Common myeloid progenitor, CD34-positive (primary cell): ENCODE data around the gene CHMP4B.
A peak's percentile ranks its signal among the peaks of the same experiment; 100 is the strongest.

Experiments
- CTCF ChIA-PET: fragments of 350-600 bp; sonication (Branson Sonifier 250); formaldehyde crosslinking; loops from one replicate; lab custom pipeline; 2021; ENCODE audit warnings: antibody characterized with exemption; lab: Charles Lee
- POLR2A ChIA-PET: fragments of 350-600 bp; sonication (Branson Sonifier 250); formaldehyde crosslinking; loops from one replicate; lab custom pipeline; 2021; ENCODE audit warnings: antibody characterized with exemption; lab: Charles Lee
- DNase-seq, 3 donors: peaks; one replicate each; pipeline versions ENCODE4 v3.0.0 to v3.0.0-alpha.2; 2013
- H3K27ac ChIP-seq, 2 experiments: 1 replicate in 1 of 2; 2 replicates in 1 of 2; pipeline ENCODE4 v1.7.0; 2013; ENCODE audit warnings: inconsistent platforms in 2 of 2, low read length in 2 of 2, mild to moderate bottlenecking in 2 of 2, low read depth in 1 of 2, moderate library complexity in 1 of 2; ENCODE audit not compliant: severe bottlenecking in 2 of 2, insufficient read depth in 1 of 2, poor library complexity in 1 of 2
- H3K27me3 ChIP-seq, 5 experiments: replicated peaks in 2 of 5; 1 replicate in 3 of 5; 2 replicates in 2 of 5; pipeline versions ENCODE4 v1.6.1 to v1.7.0; 2013; ENCODE audit warnings: low read length in 4 of 5, mild to moderate bottlenecking in 2 of 5, moderate library complexity in 2 of 5, inconsistent platforms in 1 of 5; ENCODE audit not compliant: insufficient read depth in 5 of 5, control insufficient read depth in 4 of 5
- H3K36me3 ChIP-seq, 4 experiments: 1 replicate in 2 of 4; 2 replicates in 2 of 4; pipeline versions ENCODE4 v1.6.1 to v1.7.0; 2013; ENCODE audit warnings: low read length in 3 of 4, control low read depth in 1 of 4, mild to moderate bottlenecking in 1 of 4; ENCODE audit not compliant: control insufficient read depth in 4 of 4, insufficient read depth in 4 of 4
- H3K4me1 ChIP-seq, 4 experiments: 1 replicate in 3 of 4; 2 replicates in 1 of 4; pipeline versions ENCODE4 v1.6.1 to v1.7.1; 2013; ENCODE audit warnings: low read length in 3 of 4, mild to moderate bottlenecking in 3 of 4, control low read depth in 1 of 4, inconsistent platforms in 1 of 4, moderate library complexity in 1 of 4; ENCODE audit not compliant: control insufficient read depth in 4 of 4, insufficient read depth in 4 of 4; ENCODE audit errors: control extremely low read depth in 1 of 4
- H3K4me3 ChIP-seq, 7 experiments: 1 replicate in 4 of 7; 2 replicates in 3 of 7; pipeline versions ENCODE4 v1.5.1 to v1.7.0; 2013; ENCODE audit warnings: mild to moderate bottlenecking in 7 of 7, low read length in 6 of 7, moderate library complexity in 6 of 7, inconsistent platforms in 2 of 7, low read depth in 2 of 7, control low read depth in 1 of 7; ENCODE audit not compliant: insufficient read depth in 4 of 7, control insufficient read depth in 1 of 7; ENCODE audit errors: extremely low read depth in 1 of 7
- H3K9me3 ChIP-seq, 5 experiments: 1 replicate in 4 of 5; 2 replicates in 1 of 5; pipeline versions ENCODE4 v1.6.1 to v1.7.1; 2013; ENCODE audit warnings: low read length in 4 of 5, mild to moderate bottlenecking in 2 of 5, inconsistent platforms in 1 of 5, low read depth in 1 of 5, moderate library complexity in 1 of 5; ENCODE audit not compliant: control insufficient read depth in 4 of 5, insufficient read depth in 2 of 5; ENCODE audit errors: control extremely low read depth in 1 of 5
- WGBS: methylation state at CpG from one replicate; pipeline ENCODE4 v1.1.5; 2013; ENCODE audit not compliant: insufficient coverage; 5-methylcytosine and 5-hydroxymethylcytosine counted together

The CHMP4B gene

GRCh38 chr20:33822991-33823390, 11.8 kb downstream of the CHMP4B start:
- no peaks in the 10 kb centered on the region for H3K9me3 ChIP-seq
- DNase-seq, result no peak
- H3K4me3 ChIP-seq, result no peak overlapping the region
- no peaks in the 10 kb centered on the region for H3K27me3 ChIP-seq
- POLR2A ChIA-PET, result no interaction called here
- H3K36me3 ChIP-seq, result peaks cover 0 to 9% (median 4%) of the 10 kb centered on the region in 4 experiments
- CTCF ChIA-PET, result interaction anchor here (1.2 kb wide), 1 partner anchor 19 kb away, joined by 3 read pairs; no protein-coding TSS in a partner anchor
- peaks cover 0 to 11% (median 5%) of the 10 kb centered on the region in 4 experiments for H3K4me1 ChIP-seq
- no peak overlapping the region for H3K27ac ChIP-seq
- 92% methylated on average over 2 of the region's 5 CpGs for WGBS

- peaks cover 0 to 14% (median 7%) of the 10 kb centered on the region in 4 experiments for H3K4me1 ChIP-seq
- no peak overlapping the region for H3K4me3 ChIP-seq
- no peaks in the 10 kb centered on the region for H3K9me3 ChIP-seq
- ChIA-PET POLR2A (no interaction called here), CTCF (interaction anchor here (0.7 kb wide), 1 partner anchor 11 kb away, joined by 3 read pairs; no protein-coding TSS in a partner anchor)
- no peak for DNase-seq
- no peak overlapping the region for H3K27ac ChIP-seq
- peaks cover 0 to 6% (median 3%) of the 10 kb centered on the region in 4 experiments for H3K36me3 ChIP-seq
- WGBS, result no CpG with 5 or more reads among the region's 1 CpG
- H3K27me3 ChIP-seq, result no peaks in the 10 kb centered on the region
These were observed 13.7 kb downstream of the CHMP4B start for GRCh38 chr20:33824852-33825251.

GRCh38 chr20:33825340-33826269, 14.5 kb downstream of the CHMP4B start:
- Histone ChIP-seq H3K27me3 (no peaks in the 10 kb centered on the region), H3K27ac (no peak overlapping the region), H3K9me3 (no peaks in the 10 kb centered on the region), H3K4me1 (peaks cover 0 to 18% (median 10%) of the 10 kb centered on the region in 4 experiments), H3K36me3 (peaks cover 0 to 6% (median 3%) of the 10 kb centered on the region in 4 experiments), H3K4me3 (no peak overlapping the region)
- DNase-seq, result no peak
- POLR2A ChIA-PET, result no interaction called here
- WGBS, result 90% methylated on average over 2 of the region's 3 CpGs
- CTCF ChIA-PET, result interaction anchor here (2.5 kb wide), 1 partner anchor 13 kb away, joined by 8 read pairs; no protein-coding TSS in a partner anchor

GRCh38 chr20:33826270-33826897, 15.2 kb downstream of the CHMP4B start:
- WGBS, result 96% methylated on average over 5 of the region's 5 CpGs
- ChIA-PET POLR2A (no interaction called here), CTCF (interaction anchor here (2.5 kb wide), 1 partner anchor 12 kb away, joined by 8 read pairs; no protein-coding TSS in a partner anchor)
- Histone ChIP-seq H3K9me3 (no peaks in the 10 kb centered on the region), H3K4me1 (peaks cover 0 to 18% (median 10%) of the 10 kb centered on the region in 4 experiments), H3K4me3 (no peak overlapping the region), H3K27ac (no peak overlapping the region), H3K36me3 (peaks cover 0 to 6% (median 3%) of the 10 kb centered on the region in 4 experiments), H3K27me3 (no peaks in the 10 kb centered on the region)
- DNase-seq, result no peak

- Histone ChIP-seq H3K9me3 (no peaks in the 10 kb centered on the region), H3K27me3 (no peaks in the 10 kb centered on the region), H3K36me3 (peaks cover 1 to 6% (median 5%) of the 10 kb centered on the region in 4 experiments), H3K27ac (no peak overlapping the region), H3K4me3 (no peak overlapping the region), H3K4me1 (peaks cover 0 to 18% (median 10%) of the 10 kb centered on the region in 4 experiments)
- DNase-seq, result no peak
- CTCF ChIA-PET, result interaction anchor here (1.0 to 2.5 kb wide), 2 partner anchors 12 to 36 kb away, joined by 3 to 8 read pairs; no protein-coding TSS in a partner anchor
- POLR2A ChIA-PET, result no interaction called here
- 95% methylated on average over 2 of the region's 2 CpGs for WGBS
These were observed 16.0 kb downstream of the CHMP4B start for GRCh38 chr20:33827109-33827508.

- Histone ChIP-seq H3K27ac (no peak overlapping the region), H3K9me3 (no peaks in the 10 kb centered on the region), H3K4me3 (no peak overlapping the region), H3K36me3 (peaks cover 3 to 7% (median 5%) of the 10 kb centered on the region in 4 experiments), H3K4me1 (peaks cover 0 to 18% (median 10%) of the 10 kb centered on the region in 4 experiments), H3K27me3 (no peaks in the 10 kb centered on the region)
- POLR2A ChIA-PET, result no interaction called here
- DNase-seq, result peak in 1 of 3 donors; percentile 6
- WGBS, result 88% methylated on average over 4 of the region's 4 CpGs
- CTCF ChIA-PET, result interaction anchor here (1.0 to 2.5 kb wide), 2 partner anchors 11 to 35 kb away, joined by 3 to 8 read pairs; no protein-coding TSS in a partner anchor
These were observed 16.6 kb downstream of the CHMP4B start for GRCh38 chr20:33827634-33828325.
